Mucosa of rectum (tissue), 2 donors: ENCODE data around the gene SUCLA2.

Experiments used
- H3K27ac ChIP-seq, 2 donors: one replicate each; pipeline ENCODE4 v1.7.0; 2013; ENCODE audit warnings: inconsistent platforms in 2 of 2, low read depth in 2 of 2, low read length in 2 of 2
- H3K27me3 ChIP-seq, 2 donors: one replicate each; pipeline ENCODE4 v1.7.0; 2013; ENCODE audit warnings: low read length in 2 of 2; ENCODE audit not compliant: control insufficient read depth in 2 of 2, insufficient read depth in 2 of 2
- H3K36me3 ChIP-seq, 2 donors: one replicate each; pipeline ENCODE4 v1.7.0; 2013; ENCODE audit warnings: low read length in 2 of 2; ENCODE audit not compliant: control insufficient read depth in 2 of 2, insufficient read depth in 2 of 2
- H3K4me1 ChIP-seq, 2 donors: one replicate each; pipeline ENCODE4 v1.7.0; 2013; ENCODE audit warnings: low read length in 2 of 2, mild to moderate bottlenecking in 1 of 2; ENCODE audit not compliant: control insufficient read depth in 2 of 2, insufficient read depth in 2 of 2
- H3K4me3 ChIP-seq, 2 donors: one replicate each; pipeline ENCODE4 v1.7.0; 2013; ENCODE audit warnings: low read length in 2 of 2
- H3K9ac ChIP-seq, 2 donors: one replicate each; pipeline ENCODE4 v1.7.0; 2013; ENCODE audit warnings: low read length in 2 of 2, low read depth in 1 of 2, mild to moderate bottlenecking in 1 of 2
- H3K9me3 ChIP-seq, 2 donors: one replicate each; pipeline ENCODE4 v1.7.0; 2013; ENCODE audit warnings: low read length in 2 of 2; ENCODE audit not compliant: control insufficient read depth in 2 of 2
- donor health status: healthy.
- donor health status: Normal muscosa, but diverticular disease.

SUCLA2 gene

GRCh38 chr13:48001114-48001881, at the start of gene SUCLA2:
Gene SUCLA2 (minus strand): TSS chr13:48001273. CDS start chr13:48001269, 4 bp downstream.
- peaks cover 10 to 17% of the 10 kb centered on the region in 2 donors for H3K4me1 ChIP-seq
- peak within 1 kb of the TSS; percentile 98 for H3K9ac ChIP-seq
- H3K9me3 ChIP-seq = no peaks in the 10 kb centered on the region
- peak within 1 kb of the TSS; percentile 79 to 80 for H3K27ac ChIP-seq
- H3K27me3 ChIP-seq = no peaks in the 10 kb centered on the region
- H3K4me3 ChIP-seq = peak within 1 kb of the TSS; percentile 92 to 95
- peaks cover 0 to 1% of the 10 kb centered on the region in 2 donors for H3K36me3 ChIP-seq

GRCh38 chr13:48050550-48050949, 49.5 kb upstream of the SUCLA2 start:
- Histone ChIP-seq H3K9me3 (no peaks in the 10 kb centered on the region), H3K9ac (no peak overlapping the region), H3K27ac (no peak overlapping the region), H3K36me3 (peaks cover 25 to 42% of the 10 kb centered on the region in 2 donors), H3K4me3 (no peak overlapping the region), H3K27me3 (no peaks in the 10 kb centered on the region), H3K4me1 (no peaks in the 10 kb centered on the region)

DNA sequence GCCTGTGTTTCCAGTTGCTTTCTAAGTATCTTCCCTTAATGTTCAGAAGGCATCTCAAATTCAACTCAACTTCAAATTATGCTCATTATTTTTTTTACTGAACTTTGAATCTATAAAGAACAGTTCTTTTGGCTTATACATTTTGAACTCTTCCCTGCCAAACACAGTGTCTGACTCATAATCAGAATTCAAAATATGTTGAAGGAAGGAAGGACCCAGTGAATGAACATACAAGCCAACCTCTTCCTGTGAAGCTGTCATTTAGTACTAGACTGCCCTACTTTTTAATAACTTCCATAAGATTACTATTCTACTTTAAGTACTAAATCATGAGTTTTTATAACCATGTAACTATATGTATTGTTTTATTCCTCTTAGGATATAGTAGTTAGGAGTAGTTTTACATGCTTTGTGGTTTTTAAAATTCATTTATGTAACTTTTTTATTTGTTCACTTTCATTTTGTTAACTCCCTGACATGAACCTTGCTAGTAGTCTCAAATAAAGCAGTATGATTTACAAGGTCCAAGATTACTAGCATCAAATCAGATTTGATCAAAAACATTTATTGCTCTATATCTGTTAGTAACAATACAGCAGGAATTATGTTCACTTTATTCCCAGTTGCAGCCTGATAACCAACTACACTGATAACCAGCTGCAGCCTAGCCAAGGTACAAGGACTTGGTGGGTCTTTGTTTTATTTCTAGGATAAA, 42.9 kb upstream of the SUCLA2 start:
- no peaks in the 10 kb centered on the region for H3K9me3 ChIP-seq
- H3K27ac ChIP-seq = peak overlapping the region; percentile 56 to 67
- no peaks in the 10 kb centered on the region for H3K27me3 ChIP-seq
- peaks cover 0 to 32% of the 10 kb centered on the region in 2 donors for H3K4me1 ChIP-seq
- H3K9ac ChIP-seq = no peak overlapping the region
- no peak overlapping the region for H3K4me3 ChIP-seq
- peaks cover 8 to 9% of the 10 kb centered on the region in 2 donors for H3K36me3 ChIP-seq

- Histone ChIP-seq H3K27me3 (no peaks in the 10 kb centered on the region), H3K4me3 (no peak overlapping the region), H3K27ac (peak overlapping the region; percentile 56 to 67)
These were observed 41.8 kb upstream of the SUCLA2 start for GRCh38 chr13:48042894-48043293.

DNA sequence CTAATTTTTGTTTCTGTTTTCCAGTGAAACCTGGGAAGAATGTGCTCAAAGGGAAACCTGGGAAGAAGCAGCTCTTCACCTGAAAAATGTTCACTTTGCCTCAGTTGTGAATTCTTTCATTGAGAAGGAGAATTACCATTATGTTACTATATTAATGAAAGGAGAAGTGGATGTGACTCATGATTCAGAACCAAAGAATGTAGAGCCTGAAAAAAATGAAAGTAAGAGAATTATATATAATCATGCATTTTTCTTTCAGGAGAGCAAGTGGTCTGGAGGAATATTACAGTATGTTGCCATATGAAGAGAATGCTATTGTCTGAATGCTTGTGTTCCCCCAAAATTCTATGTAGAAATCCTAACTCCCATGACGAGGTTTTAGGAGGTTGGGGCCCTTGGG, 39.8 kb upstream of the SUCLA2 start:
- Histone ChIP-seq H3K9me3 (no peaks in the 10 kb centered on the region), H3K36me3 (peaks cover 3 to 9% of the 10 kb centered on the region in 2 donors), H3K4me1 (peaks cover 14 to 50% of the 10 kb centered on the region in 2 donors), H3K4me3 (no peak overlapping the region), H3K27ac (peak overlapping the region in 1 of 2 donors; percentile 5), H3K27me3 (no peaks in the 10 kb centered on the region), H3K9ac (no peak overlapping the region)

More at GRCh38 chr13:48042894-48043293, 41.8 kb upstream of the SUCLA2 start:
- Histone ChIP-seq H3K4me1 (peaks cover 5 to 43% of the 10 kb centered on the region in 2 donors), H3K9ac (no peak overlapping the region), H3K9me3 (no peaks in the 10 kb centered on the region), H3K36me3 (peaks cover 3 to 9% of the 10 kb centered on the region in 2 donors)

DNA sequence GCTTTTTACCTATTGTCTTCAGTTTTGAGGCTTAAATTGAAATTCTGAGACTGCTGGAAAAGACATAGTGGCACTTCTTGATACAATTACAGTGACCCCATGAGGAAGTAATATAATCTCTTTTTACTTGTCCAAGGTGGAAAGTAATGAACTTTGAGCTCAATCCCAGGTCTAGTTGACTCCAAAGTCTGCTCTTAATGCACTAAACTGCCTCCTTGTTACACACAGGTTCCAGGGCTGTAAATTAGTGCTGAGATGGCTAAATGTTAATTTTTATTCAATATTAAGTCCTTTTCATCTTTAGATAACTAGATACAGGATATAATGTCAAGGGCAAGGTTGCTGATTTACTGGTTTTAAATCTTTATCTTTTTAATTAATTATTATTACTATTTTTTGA, 39.0 kb upstream of the SUCLA2 start:
- H3K9me3 ChIP-seq = no peaks in the 10 kb centered on the region
- no peaks in the 10 kb centered on the region for H3K27me3 ChIP-seq
- peaks cover 3 to 10% of the 10 kb centered on the region in 2 donors for H3K36me3 ChIP-seq
- H3K4me1 ChIP-seq = peaks cover 14 to 50% of the 10 kb centered on the region in 2 donors
- no peak overlapping the region for H3K4me3 ChIP-seq
- H3K9ac ChIP-seq = no peak overlapping the region
- peak overlapping the region; percentile 61 to 67 for H3K27ac ChIP-seq

DNA sequence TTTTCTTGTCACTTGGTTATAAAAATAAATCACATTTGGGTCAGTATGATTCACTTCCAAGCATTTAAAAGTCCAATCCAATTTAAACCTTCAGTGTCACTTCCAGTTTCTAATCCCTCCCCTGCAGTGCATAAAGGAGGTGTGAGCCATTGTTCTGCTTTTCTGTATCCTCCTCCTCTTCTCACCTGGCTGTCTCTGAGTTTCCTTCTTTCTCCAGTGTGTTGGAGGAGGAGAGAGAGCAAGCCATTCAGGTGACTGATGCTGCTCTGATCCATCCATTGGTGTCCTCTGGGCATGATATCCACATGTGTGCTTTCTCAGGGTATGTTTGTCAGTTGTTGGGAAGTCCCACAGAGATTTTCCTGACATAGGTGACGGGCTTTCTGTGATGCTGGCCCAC, 37.7 kb upstream of the SUCLA2 start:
- Histone ChIP-seq H3K27ac (peak overlapping the region; percentile 98 to 99), H3K27me3 (no peaks in the 10 kb centered on the region), H3K9me3 (no peaks in the 10 kb centered on the region), H3K36me3 (peaks cover 3 to 13% of the 10 kb centered on the region in 2 donors), H3K4me1 (peaks cover 14 to 47% of the 10 kb centered on the region in 2 donors), H3K9ac (no peak overlapping the region), H3K4me3 (peak overlapping the region in 1 of 2 donors; percentile 83)

DNA sequence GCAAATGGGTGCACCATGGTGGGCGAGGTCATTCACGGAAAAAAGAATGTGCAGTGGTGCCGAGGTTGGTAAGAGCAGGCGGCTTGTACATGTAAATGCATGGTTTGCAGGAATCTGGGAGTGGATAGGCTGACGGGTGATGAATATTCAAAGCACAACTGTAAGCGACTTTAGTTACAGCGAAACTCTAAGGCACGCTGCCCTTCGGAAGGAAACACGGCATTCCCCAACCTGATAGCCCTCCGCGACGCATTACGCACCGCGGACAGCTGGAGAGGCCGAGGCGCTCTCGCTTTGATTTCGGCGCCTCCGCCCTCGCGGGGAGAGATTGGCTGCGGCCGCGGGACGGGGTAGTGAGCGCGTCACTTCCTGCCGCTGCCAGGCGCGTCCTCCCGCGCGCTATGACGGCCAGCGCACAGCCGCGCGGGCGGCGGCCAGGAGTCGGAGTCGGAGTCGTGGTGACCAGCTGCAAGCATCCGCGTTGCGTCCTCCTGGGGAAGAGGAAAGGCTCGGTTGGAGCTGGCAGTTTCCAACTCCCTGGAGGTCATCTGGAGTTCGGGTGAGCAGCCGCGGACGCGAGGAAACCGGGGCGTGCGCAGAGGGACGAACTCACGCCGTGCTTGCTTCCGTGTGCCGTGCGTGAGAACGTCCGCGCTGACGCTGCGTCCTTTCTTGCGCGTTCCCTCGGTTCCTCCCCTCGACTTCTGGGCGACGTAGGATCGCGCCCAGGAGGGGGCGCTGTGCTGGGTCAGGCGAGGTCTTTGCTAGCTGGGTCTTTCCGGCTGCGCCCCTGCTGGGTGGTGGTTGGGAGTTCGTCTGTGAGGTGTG, 36.5 kb upstream of the SUCLA2 start, which contains the start of gene NUDT15:
Gene NUDT15, plus strand, starts transcription at position 381 of the 828 bp plus-strand sequence. Its CDS starts 21 bp downstream, at position 402.
- Histone ChIP-seq H3K4me3 (peak within 1 kb of the TSS; percentile 83 to 92), H3K36me3 (peaks cover 3 to 13% of the 10 kb centered on the region in 2 donors), H3K27ac (peak within 1 kb of the TSS; percentile 98 to 99), H3K4me1 (peaks cover 14 to 39% of the 10 kb centered on the region in 2 donors), H3K9ac (peak within 1 kb of the TSS; percentile 83 to 90), H3K9me3 (no peaks in the 10 kb centered on the region), H3K27me3 (no peaks in the 10 kb centered on the region)

GRCh38 chr13:48029859-48030258, 28.8 kb upstream of the SUCLA2 start:
- H3K4me1 ChIP-seq = no peaks in the 10 kb centered on the region
- no peaks in the 10 kb centered on the region for H3K27me3 ChIP-seq
- H3K9me3 ChIP-seq = peaks cover 0 to 2% of the 10 kb centered on the region in 2 donors
- H3K4me3 ChIP-seq = no peak overlapping the region
- H3K9ac ChIP-seq = no peak overlapping the region
- H3K27ac ChIP-seq = no peak overlapping the region
- H3K36me3 ChIP-seq = peaks cover 5 to 7% of the 10 kb centered on the region in 2 donors
